Measurements from ENCODE around the gene SOX14. TPM values are rescaled to one million over a fixed set of nuclear protein-coding genes. Genes with fewer than 3 reads are reported as not detected.

The SOX14 gene
- total RNA-seq, 1 experiment from 2014 or later, result not detected

DNA sequence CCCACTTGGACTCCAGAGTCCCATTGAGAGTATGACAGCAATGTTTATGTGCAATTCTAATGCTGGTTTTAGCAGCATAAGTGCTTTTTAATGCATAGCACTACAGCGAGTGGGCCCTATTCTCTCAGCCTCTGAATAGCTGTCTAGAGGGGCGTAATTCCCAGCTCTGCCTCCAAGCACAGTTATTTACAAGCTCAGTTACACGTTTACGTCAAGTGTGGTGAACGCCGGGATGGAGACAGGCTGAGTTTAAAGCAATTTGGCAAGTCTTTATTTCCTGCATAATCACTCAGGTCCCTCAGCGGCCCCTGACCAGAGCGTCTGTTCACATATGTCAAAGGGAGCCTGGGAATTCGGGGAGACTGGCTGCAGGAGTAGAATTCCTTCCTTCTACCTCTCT lies 43.9 kb downstream of the SOX14 start:
- H3K4me1 ChIP-seq, result no peaks in the 10 kb centered on the region
- CTCF ChIA-PET, result no interaction called here

DNA sequence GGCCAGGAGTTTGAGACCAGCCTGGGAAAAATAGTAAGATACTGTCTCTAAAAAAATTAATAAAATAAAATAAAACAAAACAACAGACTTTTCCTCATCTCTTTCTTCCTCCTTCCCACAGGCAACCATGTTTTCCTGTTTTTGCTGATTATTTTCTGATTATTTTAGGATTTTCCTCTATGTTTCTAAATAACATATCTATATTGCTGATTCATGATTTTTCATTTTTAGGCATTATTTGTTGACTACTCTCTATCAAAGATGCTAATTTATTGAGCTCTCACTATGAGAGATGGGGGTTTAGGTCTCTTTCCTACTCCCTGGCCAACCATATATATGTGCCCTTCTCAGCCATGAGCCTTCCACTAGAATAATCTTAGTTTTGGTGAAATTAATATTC lies 45.4 kb downstream of the SOX14 start:
- no peaks in the 10 kb centered on the region for H3K27me3 ChIP-seq (replicated peaks; ENCODE audit: control insufficient read depth, insufficient read depth, low read length)
- no peak overlapping the region for H3K4me3 ChIP-seq (ENCODE audit: low read depth, low read length)
- POLR2A ChIA-PET, result no interaction called here
- Mint-ChIP-seq H3K4me3 (ENCODE audit: unreplicated experiment) (no peak overlapping the region), H3K27me3 (ENCODE audit: insufficient read depth, unreplicated experiment) (peaks cover 18% of the 10 kb centered on the region), H3K27ac (ENCODE audit: unreplicated experiment) (no peak overlapping the region), H3K9me3 (ENCODE audit: unreplicated experiment) (no peaks in the 10 kb centered on the region), H3K36me3 (ENCODE audit: insufficient read depth, unreplicated experiment) (no peaks in the 10 kb centered on the region), H3K4me1 (ENCODE audit: low read depth, unreplicated experiment) (no peaks in the 10 kb centered on the region)
- H3K9me3 ChIP-seq, result no peaks in the 10 kb centered on the region
- no peaks in the 10 kb centered on the region for H3K4me1 ChIP-seq
- TF ChIP-seq, protein P1, sequence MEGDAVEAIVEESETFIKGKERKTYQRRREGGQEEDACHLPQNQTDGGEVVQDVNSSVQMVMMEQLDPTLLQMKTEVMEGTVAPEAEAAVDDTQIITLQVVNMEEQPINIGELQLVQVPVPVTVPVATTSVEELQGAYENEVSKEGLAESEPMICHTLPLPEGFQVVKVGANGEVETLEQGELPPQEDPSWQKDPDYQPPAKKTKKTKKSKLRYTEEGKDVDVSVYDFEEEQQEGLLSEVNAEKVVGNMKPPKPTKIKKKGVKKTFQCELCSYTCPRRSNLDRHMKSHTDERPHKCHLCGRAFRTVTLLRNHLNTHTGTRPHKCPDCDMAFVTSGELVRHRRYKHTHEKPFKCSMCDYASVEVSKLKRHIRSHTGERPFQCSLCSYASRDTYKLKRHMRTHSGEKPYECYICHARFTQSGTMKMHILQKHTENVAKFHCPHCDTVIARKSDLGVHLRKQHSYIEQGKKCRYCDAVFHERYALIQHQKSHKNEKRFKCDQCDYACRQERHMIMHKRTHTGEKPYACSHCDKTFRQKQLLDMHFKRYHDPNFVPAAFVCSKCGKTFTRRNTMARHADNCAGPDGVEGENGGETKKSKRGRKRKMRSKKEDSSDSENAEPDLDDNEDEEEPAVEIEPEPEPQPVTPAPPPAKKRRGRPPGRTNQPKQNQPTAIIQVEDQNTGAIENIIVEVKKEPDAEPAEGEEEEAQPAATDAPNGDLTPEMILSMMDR (IDR thresholded peaks at IDR 0.05; ENCODE audit: insufficient read depth in 1 of 2, low read depth in 1 of 2, low read length in 1 of 2, severe bottlenecking in 1 of 2, unreplicated experiment in 1 of 2), result no peak
- no TSS peak for BruUV-seq (replicated peaks)
- intact Hi-C loops (cut with micrococcal nuclease; ENCODE audit: unreplicated experiment), result no loop called here
- CTCF ChIA-PET, result no interaction called here
- H3K36me3 ChIP-seq (ENCODE audit: control insufficient read depth, insufficient read depth, low read length), result no peaks in the 10 kb centered on the region
- no peak for DNase-seq

More for the DNA sequence above, 43.9 kb downstream of the SOX14 start:
- Histone ChIP-seq H3K9me3 (no peaks in the 10 kb centered on the region), H3K4me3 (ENCODE audit: low read depth, low read length) (no peak overlapping the region), H3K36me3 (ENCODE audit: control insufficient read depth, insufficient read depth, low read length) (no peaks in the 10 kb centered on the region), H3K27me3 (replicated peaks; ENCODE audit: control insufficient read depth, insufficient read depth, low read length) (no peaks in the 10 kb centered on the region)
- Mint-ChIP-seq H3K36me3 (ENCODE audit: insufficient read depth, unreplicated experiment) (no peaks in the 10 kb centered on the region), H3K4me1 (ENCODE audit: low read depth, unreplicated experiment) (no peaks in the 10 kb centered on the region), H3K27ac (ENCODE audit: unreplicated experiment) (no peak overlapping the region), H3K27me3 (ENCODE audit: insufficient read depth, unreplicated experiment) (peaks cover 21% of the 10 kb centered on the region), H3K4me3 (ENCODE audit: unreplicated experiment) (no peak overlapping the region), H3K9me3 (ENCODE audit: unreplicated experiment) (no peaks in the 10 kb centered on the region)
- TF ChIP-seq, protein P1 (IDR thresholded peaks at IDR 0.05; ENCODE audit: insufficient read depth in 1 of 2, low read depth in 1 of 2, low read length in 1 of 2, severe bottlenecking in 1 of 2, unreplicated experiment in 1 of 2), result no peak
- no TSS peak for BruUV-seq (replicated peaks)
- intact Hi-C loops (cut with micrococcal nuclease; ENCODE audit: unreplicated experiment), result no loop called here
- POLR2A ChIA-PET, result no interaction called here
- DNase-seq, result no peak

DNA sequence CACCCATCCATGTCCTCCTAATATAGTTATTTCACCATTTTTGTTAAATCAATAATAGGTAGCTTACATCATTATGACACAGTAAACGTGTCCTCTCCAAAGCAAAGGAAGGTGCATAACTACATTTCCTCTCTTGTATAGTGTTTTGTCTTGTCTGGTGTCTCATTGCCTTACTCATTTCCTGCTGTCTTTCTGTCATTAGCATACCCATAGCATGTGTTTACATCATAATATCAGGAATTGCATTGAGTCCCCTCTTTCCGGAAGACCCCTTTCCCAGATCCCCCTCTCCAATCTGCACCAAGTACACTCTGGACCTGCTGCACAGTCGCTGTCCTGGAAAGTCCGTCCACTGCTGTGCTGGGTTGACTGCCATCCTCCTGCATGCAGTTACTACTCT lies 47.9 kb downstream of the SOX14 start:
- Mint-ChIP-seq H3K9me3 (ENCODE audit: unreplicated experiment) (no peaks in the 10 kb centered on the region), H3K4me3 (ENCODE audit: unreplicated experiment) (no peak overlapping the region), H3K36me3 (ENCODE audit: insufficient read depth, unreplicated experiment) (no peaks in the 10 kb centered on the region), H3K27ac (ENCODE audit: unreplicated experiment) (no peak overlapping the region), H3K4me1 (ENCODE audit: low read depth, unreplicated experiment) (no peaks in the 10 kb centered on the region), H3K27me3 (ENCODE audit: insufficient read depth, unreplicated experiment) (peaks cover 18% of the 10 kb centered on the region)
- Histone ChIP-seq H3K4me1 (no peaks in the 10 kb centered on the region), H3K4me3 (ENCODE audit: low read depth, low read length) (no peak overlapping the region), H3K9me3 (no peaks in the 10 kb centered on the region), H3K27me3 (replicated peaks; ENCODE audit: control insufficient read depth, insufficient read depth, low read length) (no peaks in the 10 kb centered on the region), H3K36me3 (ENCODE audit: control insufficient read depth, insufficient read depth, low read length) (no peaks in the 10 kb centered on the region)
- ChIA-PET POLR2A (no interaction called here), CTCF (no interaction called here)
- TF ChIP-seq, protein P1 (IDR thresholded peaks at IDR 0.05; ENCODE audit: insufficient read depth in 1 of 2, low read depth in 1 of 2, low read length in 1 of 2, severe bottlenecking in 1 of 2, unreplicated experiment in 1 of 2), result no peak
- intact Hi-C loops (cut with micrococcal nuclease; ENCODE audit: unreplicated experiment), result no loop called here
- BruUV-seq (replicated peaks), result no TSS peak
- DNase-seq, result no peak

Measured in Caco-2 (cell line).